PC-9 (cell line): ENCODE results near the gene RPL22. TPM values are rescaled to one million over a fixed set of nuclear protein-coding genes. Genes with fewer than 3 reads are reported as not detected.

ENCODE experiments used
- BruUV-seq: library from RNA; stranded (reverse); fragments of 400-500 nt; replicated peaks from 2 replicates; lab custom pipeline; 2021; lab: Mats Ljungman, UMichigan
- CTCF ChIA-PET: fragments of 300-600 bp; sonication (Branson Sonifier 250); formaldehyde crosslinking; loops from one replicate; lab custom pipeline; 2022; ENCODE audit warnings: antibody characterized with exemption; lab: Charles Lee
- POLR2A ChIA-PET: fragments of 300-600 bp; sonication (Branson Sonifier 250); formaldehyde crosslinking; loops from one replicate; lab custom pipeline; 2022; ENCODE audit warnings: antibody characterized with exemption; ENCODE audit not compliant: unreplicated experiment; lab: Charles Lee
- DNase-seq, 2 experiments: peaks; one replicate each; pipeline versions ENCODE4 v3.0.0 to v3.0.0-alpha.2; 2015 to 2022; ENCODE audit warnings: mixed read lengths in 1 of 2
- H2AFZ ChIP-seq: fragments of 200-600 bp; sonication (generic); 2 replicates; pipeline ENCODE4 v1.8.1; 2017; ENCODE audit warnings: antibody characterized with exemption
- H3F3A ChIP-seq: fragments of 200-600 bp; sonication (generic); 2 replicates; pipeline ENCODE4 v1.8.1; 2017; ENCODE audit warnings: antibody characterized with exemption, mild to moderate bottlenecking, low read depth; ENCODE audit not compliant: insufficient read depth
- H3K27ac ChIP-seq: fragments of 200-600 bp; sonication (generic); 2 replicates; pipeline ENCODE4 v1.6.1; 2016; ENCODE audit warnings: mixed run types
- H3K27me3 ChIP-seq: fragments of 200-600 bp; sonication (generic); 2 replicates; pipeline ENCODE4 v1.6.1; 2016; ENCODE audit warnings: low read depth, mixed run types; ENCODE audit not compliant: insufficient read depth
- H3K36me3 ChIP-seq: fragments of 200-600 bp; sonication (generic); 2 replicates; pipeline ENCODE4 v1.6.1; 2016; ENCODE audit warnings: low read depth, mixed run types
- H3K4me1 ChIP-seq: fragments of 200-600 bp; sonication (generic); replicated peaks from 2 replicates; pipeline ENCODE4 v1.6.1; 2016; ENCODE audit warnings: mixed run types; ENCODE audit not compliant: insufficient read depth
- H3K4me2 ChIP-seq: fragments of 200-600 bp; sonication (generic); 2 replicates; pipeline ENCODE4 v1.6.1; 2017; ENCODE audit warnings: mixed run types
- H3K4me3 ChIP-seq: fragments of 200-600 bp; sonication (generic); 2 replicates; pipeline ENCODE4 v1.6.1; 2016; ENCODE audit warnings: mixed run types
- H3K79me2 ChIP-seq: fragments of 200-600 bp; sonication (generic); 2 replicates; pipeline ENCODE4 v1.6.1; 2017; ENCODE audit warnings: low read depth, mixed run types
- H3K9me2 ChIP-seq: fragments of 200-600 bp; sonication (generic); 2 replicates; pipeline ENCODE4 v1.8.1; 2017; ENCODE audit warnings: mild to moderate bottlenecking; ENCODE audit not compliant: insufficient read depth
- H3K9me3 ChIP-seq: fragments of 200-600 bp; sonication (generic); 2 replicates; pipeline ENCODE4 v1.8.1; 2016; ENCODE audit warnings: low read depth; ENCODE audit not compliant: insufficient read depth
- H4K20me1 ChIP-seq: fragments of 200-600 bp; sonication (generic); 2 replicates; pipeline ENCODE4 v1.8.1; 2017; ENCODE audit not compliant: insufficient read depth
- CTCF ChIP-seq: fragments of 200-600 bp; sonication (generic); conservative IDR thresholded peaks from 2 replicates; pipeline ENCODE4 v1.6.1; 2017; ENCODE audit warnings: mixed run types, antibody characterized with exemption, mild to moderate bottlenecking, moderate library complexity
- EZH2 ChIP-seq: fragments of 200-600 bp; sonication (generic); IDR thresholded peaks from 2 replicates; pipeline ENCODE4 v1.8.0; 2017; ENCODE audit warnings: antibody characterized with exemption, low read depth
- intact Hi-C: fragments of 100-400 bp; cut with micrococcal nuclease; formaldehyde crosslinking; loops from one replicate; pipeline ENCODE4 v1.10.0; 2022; ENCODE audit not compliant: unreplicated experiment
- total RNA-seq: library from RNA; stranded (reverse); gene quantifications from 2 replicates; pipeline ENCODE4 v1.2.3, GENCODE V29; 2021

Gene RPL22
- total RNA-seq, 1 experiment from 2014 or later: 447 TPM

- TF ChIP-seq CTCF: no peak
- TF ChIP-seq EZH2: no peak
- DNase-seq: no peak
- CTCF ChIA-PET: no interaction called here
- peaks cover 10% of the 10 kb centered on the region for H3K27me3 ChIP-seq
- peaks cover 2% of the 10 kb centered on the region for H3K4me1 ChIP-seq
- no peak overlapping the region for H3K4me3 ChIP-seq
- H3K36me3 ChIP-seq: no peaks in the 10 kb centered on the region
- peaks cover 2% of the 10 kb centered on the region; the same call in 1 of the 2 replicates for H3F3A ChIP-seq
- no peaks in the 10 kb centered on the region for H4K20me1 ChIP-seq
- no peak overlapping the region for H2AFZ ChIP-seq
- intact Hi-C loops: no loop called here
- H3K9me3 ChIP-seq: no peaks in the 10 kb centered on the region
- no peak overlapping the region for H3K27ac ChIP-seq
- H3K4me2 ChIP-seq: no peak overlapping the region
- no peaks in the 10 kb centered on the region for H3K9me2 ChIP-seq
- H3K79me2 ChIP-seq: no peaks in the 10 kb centered on the region
- BruUV-seq: no TSS peak
- POLR2A ChIA-PET: no interaction called here
Measured at GRCh38 chr1:6163191-6163972, 36.0 kb downstream of the RPL22 start.

- Histone ChIP-seq H3K36me3 (no peaks in the 10 kb centered on the region), H3K9me2 (no peaks in the 10 kb centered on the region), H3K4me2 (no peak overlapping the region), H4K20me1 (no peaks in the 10 kb centered on the region), H3K79me2 (no peaks in the 10 kb centered on the region), H3F3A (peaks cover 7% of the 10 kb centered on the region; the same call in 1 of the 2 replicates), H3K9me3 (no peaks in the 10 kb centered on the region), H3K27me3 (peaks cover 10% of the 10 kb centered on the region; the same call in 1 of the 2 replicates), H2AFZ (no peak overlapping the region), H3K27ac (no peak overlapping the region), H3K4me3 (no peak overlapping the region), H3K4me1 (peaks cover 7% of the 10 kb centered on the region)
- TF ChIP-seq CTCF (no peak), EZH2 (no peak)
- intact Hi-C loops: no loop called here
- POLR2A ChIA-PET: no interaction called here
- no TSS peak for BruUV-seq
- DNase-seq: no peak
- CTCF ChIA-PET: no interaction called here
Measured at GRCh38 chr1:6162773-6163172, 36.6 kb downstream of the RPL22 start.

- Histone ChIP-seq H3K4me3 (no peak overlapping the region), H3K9me3 (no peaks in the 10 kb centered on the region), H3K36me3 (no peaks in the 10 kb centered on the region), H3K27ac (no peak overlapping the region), H2AFZ (no peak overlapping the region), H3K79me2 (no peaks in the 10 kb centered on the region), H4K20me1 (no peaks in the 10 kb centered on the region), H3K4me2 (no peak overlapping the region), H3K9me2 (no peaks in the 10 kb centered on the region), H3K4me1 (peaks cover 11% of the 10 kb centered on the region), H3F3A (peaks cover 10% of the 10 kb centered on the region; the same call in 1 of the 2 replicates), H3K27me3 (peaks cover 10% of the 10 kb centered on the region; the same call in 1 of the 2 replicates)
- TF ChIP-seq EZH2 (no peak), CTCF (no peak)
- ChIA-PET POLR2A (no interaction called here), CTCF (no interaction called here)
- BruUV-seq: no TSS peak
- intact Hi-C loops: no loop called here
- no peak for DNase-seq
Measured at GRCh38 chr1:6162341-6162740, 37.1 kb downstream of the RPL22 start.
